Panc1 (cell line): ENCODE data around the gene SLC6A14. TPM values are rescaled to one million over a fixed set of nuclear protein-coding genes. Genes with fewer than 3 reads are reported as not detected.
A peak's percentile ranks its signal among the peaks of the same experiment; 100 is the strongest.

Experiments
- ATAC-seq: fragments of 200-7000 bp; cut with Tn5 transposase; 2 replicates; pipeline ENCODE4 v1.9.1; 2020; ENCODE audit warnings: mild to moderate bottlenecking, moderate library complexity
- Bru-seq: library from RNA; stranded (reverse); fragments of 400-500 nt; gene quantifications from one replicate; lab custom pipeline; 2021; lab: Mats Ljungman, UMichigan
- BruChase-seq, 2 experiments: library from RNA; stranded (reverse); fragments of 400-500 nt; gene quantifications; one replicate each; lab custom pipeline; 2021; lab: Mats Ljungman, UMichigan
- BruUV-seq: library from RNA; stranded (reverse); fragments of 400-500 nt; replicated peaks from 2 replicates; lab custom pipeline; 2021; lab: Mats Ljungman, UMichigan
- CTCF ChIA-PET: fragments of 300-600 bp; sonication (Branson Sonifier 250); formaldehyde crosslinking; loops from one replicate; lab custom pipeline; 2022; ENCODE audit warnings: antibody characterized with exemption; lab: Charles Lee
- POLR2A ChIA-PET: fragments of 300-600 bp; sonication (Branson Sonifier 250); formaldehyde crosslinking; loops from one replicate; lab custom pipeline; 2022; ENCODE audit warnings: antibody characterized with exemption; lab: Charles Lee
- DNase-seq: peaks from one replicate; pipeline ENCODE4 v3.0.0-alpha.2; 2010; ENCODE audit warnings: low read depth, low spot score
- H3K27ac ChIP-seq: 2 replicates; pipeline ENCODE4 v1.5.1; 2011; ENCODE audit warnings: mild to moderate bottlenecking, low read length, inconsistent platforms
- H3K27me3 ChIP-seq: fragments of 200-500 bp; sonication (Bioruptor generic); 2 replicates; pipeline ENCODE4 v1.6.0; 2014; ENCODE audit warnings: low read length, inconsistent platforms; ENCODE audit not compliant: control insufficient read depth, insufficient read depth
- H3K36me3 ChIP-seq: fragments of 200-500 bp; sonication (Bioruptor generic); 2 replicates; pipeline ENCODE4 v1.5.1; 2014; ENCODE audit warnings: inconsistent platforms, mild to moderate bottlenecking, low read length, moderate library complexity; ENCODE audit not compliant: control insufficient read depth, insufficient read depth
- H3K4me1 ChIP-seq: 2 replicates; pipeline ENCODE4 v1.5.1; 2011; ENCODE audit warnings: inconsistent platforms, mild to moderate bottlenecking, low read length, moderate library complexity; ENCODE audit not compliant: control insufficient read depth, insufficient read depth
- H3K4me3 ChIP-seq, 2 experiments: 2 replicates each; pipeline ENCODE4 v1.5.1; 2011 to 2012; ENCODE audit warnings: low read depth in 2 of 2, low read length in 2 of 2, mild to moderate bottlenecking in 2 of 2, inconsistent platforms in 1 of 2, moderate library complexity in 1 of 2
- H3K9me3 ChIP-seq: fragments of 200-500 bp; sonication (Bioruptor generic); 2 replicates; pipeline ENCODE4 v1.5.1; 2014; ENCODE audit warnings: low read depth, mild to moderate bottlenecking, inconsistent platforms, low read length, moderate library complexity; ENCODE audit not compliant: control insufficient read depth, insufficient read depth
- POLR2AphosphoS5 ChIP-seq: IDR thresholded peaks from 2 replicates; pipeline ENCODE4 v1.6.1; 2012; ENCODE audit warnings: mild to moderate bottlenecking, low read depth, low read length, moderate library complexity
- SIN3A ChIP-seq: IDR thresholded peaks from 2 replicates; pipeline ENCODE4 v1.6.1; 2012; ENCODE audit warnings: low read depth, mild to moderate bottlenecking, low read length, moderate library complexity, borderline replicate concordance; ENCODE audit not compliant: insufficient read depth
- TCF7L2 ChIP-seq: IDR thresholded peaks from 2 replicates; pipeline ENCODE4 v1.6.1; 2011; ENCODE audit warnings: mild to moderate bottlenecking, low read depth, low read length, inconsistent platforms
- in situ Hi-C: cut with HindIII; loops from 2 replicates; pipeline ENCODE4 v1.10.0; 2016; ENCODE audit warnings: low sequenced_read_pairs, low pct_unique_long_range_greater_than_20kb
- intact Hi-C: fragments of 100-400 bp; cut with micrococcal nuclease; formaldehyde crosslinking; loops from one replicate; pipeline ENCODE4 v1.10.0; 2022; ENCODE audit not compliant: unreplicated experiment
- long read RNA-seq: library from polyadenylated mRNA; unstranded; transcript quantifications from one replicate; pipeline ENCODE4 v2.0.0, GENCODE V29; 2021; ENCODE audit not compliant: unreplicated experiment
- polyA plus RNA-seq: library from polyadenylated mRNA; unstranded; fragments of >200 nt; gene quantifications from one replicate; pipeline ENCODE4 v1.2.1, GENCODE V29; 2012; ENCODE audit warnings: missing spikeins; ENCODE audit not compliant: insufficient read length
- total RNA-seq: library from RNA; stranded (reverse); gene quantifications from one replicate; pipeline ENCODE4 v1.2.1, GENCODE V29; 2021; ENCODE audit not compliant: unreplicated experiment
- TF ChIP-seq, protein P1 (sequence below), 2 experiments: IDR thresholded peaks; 2 replicates each; pipeline ENCODE4 v1.6.1; 2011 to 2012; ENCODE audit warnings: low read depth in 2 of 2, control low read depth in 1 of 2, low read length in 1 of 2, mild to moderate bottlenecking in 1 of 2, moderate library complexity in 1 of 2; ENCODE audit not compliant: insufficient read depth in 1 of 2
- TF ChIP-seq, protein P2 (sequence below): fragments of 450-650 bp; IDR thresholded peaks from 2 replicates; pipeline ENCODE4 v1.5.1; 2017; ENCODE audit warnings: mild to moderate bottlenecking

Gene SLC6A14, protein sequence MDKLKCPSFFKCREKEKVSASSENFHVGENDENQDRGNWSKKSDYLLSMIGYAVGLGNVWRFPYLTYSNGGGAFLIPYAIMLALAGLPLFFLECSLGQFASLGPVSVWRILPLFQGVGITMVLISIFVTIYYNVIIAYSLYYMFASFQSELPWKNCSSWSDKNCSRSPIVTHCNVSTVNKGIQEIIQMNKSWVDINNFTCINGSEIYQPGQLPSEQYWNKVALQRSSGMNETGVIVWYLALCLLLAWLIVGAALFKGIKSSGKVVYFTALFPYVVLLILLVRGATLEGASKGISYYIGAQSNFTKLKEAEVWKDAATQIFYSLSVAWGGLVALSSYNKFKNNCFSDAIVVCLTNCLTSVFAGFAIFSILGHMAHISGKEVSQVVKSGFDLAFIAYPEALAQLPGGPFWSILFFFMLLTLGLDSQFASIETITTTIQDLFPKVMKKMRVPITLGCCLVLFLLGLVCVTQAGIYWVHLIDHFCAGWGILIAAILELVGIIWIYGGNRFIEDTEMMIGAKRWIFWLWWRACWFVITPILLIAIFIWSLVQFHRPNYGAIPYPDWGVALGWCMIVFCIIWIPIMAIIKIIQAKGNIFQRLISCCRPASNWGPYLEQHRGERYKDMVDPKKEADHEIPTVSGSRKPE
- total RNA-seq (0.03 TPM), Bru-seq, nascent RNA (percentile 12 among the genes with signal in this experiment), BruChase-seq, experiment 1, labeled RNA remaining after a 2-hour chase (percentile 7 among the genes with signal in this experiment), BruChase-seq, experiment 2, labeled RNA remaining after a 6-hour chase (percentile 7 among the genes with signal in this experiment)
- polyA plus RNA-seq = not detected
- long read RNA-seq = 0 reads

DNA sequence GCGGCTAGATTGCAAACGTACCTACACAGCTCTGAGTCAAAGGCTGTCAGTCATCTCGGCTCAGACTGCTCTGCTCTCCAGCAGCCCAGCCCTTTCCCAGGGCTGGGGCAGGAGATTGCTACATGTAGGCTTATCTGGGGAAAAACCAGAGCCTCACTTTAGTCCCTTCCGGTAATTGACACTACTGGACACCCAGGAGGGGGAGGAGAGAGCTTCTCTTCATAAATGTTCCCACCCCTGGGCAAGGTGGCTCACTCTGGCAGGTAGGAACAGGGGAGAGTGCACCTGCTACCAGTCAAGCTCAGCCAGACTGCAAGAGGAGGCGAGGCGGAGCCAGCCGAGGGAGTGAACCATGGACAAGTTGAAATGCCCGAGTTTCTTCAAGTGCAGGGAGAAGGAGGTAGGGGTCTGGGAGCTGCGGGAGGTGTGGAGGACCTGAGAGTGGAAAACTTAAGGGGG lies at the start of gene SLC6A14:
SLC6A14 (plus strand) TSS at position 249 of the 459 bp plus-strand sequence; CDS start at position 353, 104 bp downstream.
- Histone ChIP-seq H3K27me3 (no peaks in the 10 kb centered on the region), H3K4me3 (no peak within 1 kb of the TSS), H3K4me1 (no peaks in the 10 kb centered on the region), H3K27ac (no peak within 1 kb of the TSS), H3K36me3 (no peaks in the 10 kb centered on the region), H3K9me3 (no peaks in the 10 kb centered on the region)
- CTCF ChIA-PET = no interaction called here
- ATAC-seq = no peak
- POLR2A ChIA-PET = no interaction called here
- no TSS peak for BruUV-seq
- TF ChIP-seq, protein P1, sequence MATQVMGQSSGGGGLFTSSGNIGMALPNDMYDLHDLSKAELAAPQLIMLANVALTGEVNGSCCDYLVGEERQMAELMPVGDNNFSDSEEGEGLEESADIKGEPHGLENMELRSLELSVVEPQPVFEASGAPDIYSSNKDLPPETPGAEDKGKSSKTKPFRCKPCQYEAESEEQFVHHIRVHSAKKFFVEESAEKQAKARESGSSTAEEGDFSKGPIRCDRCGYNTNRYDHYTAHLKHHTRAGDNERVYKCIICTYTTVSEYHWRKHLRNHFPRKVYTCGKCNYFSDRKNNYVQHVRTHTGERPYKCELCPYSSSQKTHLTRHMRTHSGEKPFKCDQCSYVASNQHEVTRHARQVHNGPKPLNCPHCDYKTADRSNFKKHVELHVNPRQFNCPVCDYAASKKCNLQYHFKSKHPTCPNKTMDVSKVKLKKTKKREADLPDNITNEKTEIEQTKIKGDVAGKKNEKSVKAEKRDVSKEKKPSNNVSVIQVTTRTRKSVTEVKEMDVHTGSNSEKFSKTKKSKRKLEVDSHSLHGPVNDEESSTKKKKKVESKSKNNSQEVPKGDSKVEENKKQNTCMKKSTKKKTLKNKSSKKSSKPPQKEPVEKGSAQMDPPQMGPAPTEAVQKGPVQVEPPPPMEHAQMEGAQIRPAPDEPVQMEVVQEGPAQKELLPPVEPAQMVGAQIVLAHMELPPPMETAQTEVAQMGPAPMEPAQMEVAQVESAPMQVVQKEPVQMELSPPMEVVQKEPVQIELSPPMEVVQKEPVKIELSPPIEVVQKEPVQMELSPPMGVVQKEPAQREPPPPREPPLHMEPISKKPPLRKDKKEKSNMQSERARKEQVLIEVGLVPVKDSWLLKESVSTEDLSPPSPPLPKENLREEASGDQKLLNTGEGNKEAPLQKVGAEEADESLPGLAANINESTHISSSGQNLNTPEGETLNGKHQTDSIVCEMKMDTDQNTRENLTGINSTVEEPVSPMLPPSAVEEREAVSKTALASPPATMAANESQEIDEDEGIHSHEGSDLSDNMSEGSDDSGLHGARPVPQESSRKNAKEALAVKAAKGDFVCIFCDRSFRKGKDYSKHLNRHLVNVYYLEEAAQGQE (IDR thresholded peaks at IDR 0.05; ENCODE audit: insufficient read depth in 1 of 2, low read depth in 2 of 2, low read length in 1 of 2) = no peak
- TF ChIP-seq, protein P2, sequence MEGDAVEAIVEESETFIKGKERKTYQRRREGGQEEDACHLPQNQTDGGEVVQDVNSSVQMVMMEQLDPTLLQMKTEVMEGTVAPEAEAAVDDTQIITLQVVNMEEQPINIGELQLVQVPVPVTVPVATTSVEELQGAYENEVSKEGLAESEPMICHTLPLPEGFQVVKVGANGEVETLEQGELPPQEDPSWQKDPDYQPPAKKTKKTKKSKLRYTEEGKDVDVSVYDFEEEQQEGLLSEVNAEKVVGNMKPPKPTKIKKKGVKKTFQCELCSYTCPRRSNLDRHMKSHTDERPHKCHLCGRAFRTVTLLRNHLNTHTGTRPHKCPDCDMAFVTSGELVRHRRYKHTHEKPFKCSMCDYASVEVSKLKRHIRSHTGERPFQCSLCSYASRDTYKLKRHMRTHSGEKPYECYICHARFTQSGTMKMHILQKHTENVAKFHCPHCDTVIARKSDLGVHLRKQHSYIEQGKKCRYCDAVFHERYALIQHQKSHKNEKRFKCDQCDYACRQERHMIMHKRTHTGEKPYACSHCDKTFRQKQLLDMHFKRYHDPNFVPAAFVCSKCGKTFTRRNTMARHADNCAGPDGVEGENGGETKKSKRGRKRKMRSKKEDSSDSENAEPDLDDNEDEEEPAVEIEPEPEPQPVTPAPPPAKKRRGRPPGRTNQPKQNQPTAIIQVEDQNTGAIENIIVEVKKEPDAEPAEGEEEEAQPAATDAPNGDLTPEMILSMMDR = no peak
- TF ChIP-seq TCF7L2 = no peak
- TF ChIP-seq SIN3A = no peak
- no peak for TF ChIP-seq POLR2AphosphoS5
- no peak for DNase-seq
- intact Hi-C loops (no loop called here), in situ Hi-C loops (no loop called here)

DNA sequence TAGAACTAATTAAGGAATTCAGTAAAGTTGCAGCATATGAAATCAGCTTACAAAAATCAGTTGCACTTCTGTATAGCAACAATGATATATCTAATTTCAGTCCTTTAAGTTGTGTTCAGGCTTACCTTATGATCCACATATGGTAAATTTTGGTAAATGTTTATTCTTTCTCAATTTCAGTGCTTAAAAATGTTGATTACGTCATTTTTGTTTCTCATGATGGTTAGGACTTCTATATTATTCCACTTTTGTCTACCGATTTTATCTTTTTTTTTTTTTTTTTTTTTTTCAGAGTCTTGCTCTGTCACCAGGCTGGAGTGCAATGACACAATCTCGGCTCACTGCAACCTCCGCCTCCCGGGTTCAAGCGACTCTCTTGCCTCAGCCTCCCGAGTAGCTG lies 40.7 kb upstream of the SLC6A14 start:
- DNase-seq (no peak), ATAC-seq (no peak)
- Histone ChIP-seq H3K36me3 (no peaks in the 10 kb centered on the region), H3K27ac (no peak overlapping the region), H3K4me1 (no peaks in the 10 kb centered on the region), H3K27me3 (no peaks in the 10 kb centered on the region), H3K4me3 (no peak overlapping the region), H3K9me3 (no peaks in the 10 kb centered on the region)
- in situ Hi-C loops (no loop called here), intact Hi-C loops (no loop called here)
- CTCF ChIA-PET = no interaction called here
- no peak for TF ChIP-seq SIN3A
- TF ChIP-seq POLR2AphosphoS5 = no peak
- TF ChIP-seq, protein P2 = no peak
- TF ChIP-seq, protein P1 (IDR thresholded peaks at IDR 0.05; ENCODE audit: insufficient read depth in 1 of 2, low read depth in 2 of 2, low read length in 1 of 2) = no peak
- no peak for TF ChIP-seq TCF7L2
- no TSS peak for BruUV-seq
- POLR2A ChIA-PET = no interaction called here
